ENCODE data around the gene TESPA1. TPM values are rescaled to one million over a fixed set of nuclear protein-coding genes. Genes with fewer than 3 reads are reported as not detected.

TESPA1 gene, protein sequence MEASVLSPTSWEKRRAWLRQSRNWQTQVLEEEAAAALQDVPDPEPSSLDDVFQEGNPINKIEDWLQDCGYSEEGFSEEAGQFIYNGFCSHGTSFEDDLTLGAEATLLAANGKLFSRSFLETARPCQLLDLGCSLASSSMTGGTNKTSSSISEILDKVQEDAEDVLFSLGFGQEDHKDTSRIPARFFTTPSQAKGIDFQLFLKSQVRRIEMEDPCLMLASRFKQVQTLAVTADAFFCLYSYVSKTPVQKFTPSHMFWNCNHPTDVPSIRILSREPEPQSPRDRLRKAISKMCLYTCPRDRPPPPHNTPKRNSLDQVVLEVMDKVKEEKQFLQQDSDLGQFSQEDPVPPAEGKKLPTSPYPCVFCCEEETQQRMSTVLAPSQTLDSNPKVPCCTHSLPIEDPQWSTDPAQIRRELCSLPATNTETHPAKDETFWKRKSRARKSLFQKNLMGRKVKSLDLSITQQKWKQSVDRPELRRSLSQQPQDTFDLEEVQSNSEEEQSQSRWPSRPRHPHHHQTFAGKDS
- total RNA-seq, result 100 to 1,000 TPM; 111 to 112 TPM

DNA sequence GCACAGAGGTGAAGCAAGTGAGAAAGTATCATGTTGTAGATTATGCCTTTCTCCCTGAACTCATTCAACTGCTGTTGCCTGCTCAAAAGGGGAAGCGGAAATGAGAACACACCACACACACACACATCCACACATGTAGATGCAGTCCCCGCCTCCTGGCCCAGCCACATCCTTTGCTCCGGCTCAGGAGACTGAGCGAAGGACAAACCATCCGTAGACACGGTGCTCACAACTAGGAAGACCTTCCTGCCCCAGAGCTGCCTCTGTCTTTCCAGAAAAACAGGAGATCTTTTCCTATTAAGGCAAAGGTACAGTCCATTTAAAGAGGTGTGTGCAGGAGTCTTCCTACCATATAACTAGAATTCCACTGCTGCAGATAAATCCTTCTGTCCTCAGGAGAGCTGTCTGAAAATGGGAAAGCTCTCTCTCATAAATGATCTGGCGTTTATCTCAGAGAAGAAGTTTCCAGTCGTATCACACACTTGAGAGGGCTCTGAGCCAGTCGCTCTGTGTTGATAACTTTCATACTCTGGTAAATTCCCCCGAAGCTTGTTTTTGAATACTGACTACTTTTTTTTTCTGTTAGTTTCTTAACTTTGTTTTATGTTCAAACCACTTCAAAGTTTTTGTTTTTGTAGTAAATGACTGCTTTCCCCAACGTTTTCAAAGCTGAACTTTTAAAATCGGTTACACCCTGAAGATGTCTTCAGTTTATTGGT is at the start of gene TESPA1:
TSS of gene TESPA1 (minus strand) at position 105 of the 719 bp plus-strand sequence. CDS start 10,200 bp downstream, outside the sequence.
- peaks cover 48% of the 10 kb centered on the region for H3K36me3 Mint-ChIP-seq (ENCODE audit: low read depth)
- ChIA-PET CTCF (interaction anchor here (1.2 to 4.0 kb wide), 6 partner anchors 8 to 235 kb away, joined by 3 to 32 read pairs (median 5); no protein-coding TSS in a partner anchor), POLR2A (interaction anchor here (0.8 to 5.4 kb wide), 14 partner anchors 8 to 129 kb away, joined by 3 to 78 read pairs (median 4); no protein-coding TSS in a partner anchor)
- H3K4me3 Mint-ChIP-seq, result peak within 1 kb of the TSS; percentile 79
- no peaks in the 10 kb centered on the region for H3K27me3 Mint-ChIP-seq
- DNase-seq, result peak; percentile 91
- H3K4me1 Mint-ChIP-seq, result peaks cover 72% of the 10 kb centered on the region
- peak within 1 kb of the TSS; percentile 85 for H3K27ac Mint-ChIP-seq
- no peaks in the 10 kb centered on the region for H3K9me3 Mint-ChIP-seq

DNA sequence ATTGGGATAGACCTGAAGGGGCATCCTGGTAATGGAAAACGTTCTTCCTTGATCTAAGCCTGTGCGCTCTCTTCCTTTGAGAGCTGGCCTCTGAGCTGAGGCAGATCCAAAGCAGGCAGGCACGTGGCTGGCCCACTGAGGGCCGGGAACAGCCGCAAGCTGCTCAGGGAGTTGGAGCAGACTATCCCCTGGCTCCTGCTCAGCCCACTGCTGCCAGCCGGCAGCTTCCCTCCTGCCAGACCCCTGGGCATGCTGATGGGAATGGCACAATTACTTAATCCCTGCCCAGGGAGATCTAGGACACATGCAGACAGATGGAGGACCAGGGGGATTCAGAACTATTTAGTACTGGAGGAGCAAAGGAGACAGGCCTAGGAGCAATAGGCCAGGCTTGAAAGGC is 49.7 kb upstream of the TESPA1 start:
- Mint-ChIP-seq H3K36me3 (ENCODE audit: low read depth) (no peaks in the 10 kb centered on the region), H3K9me3 (no peaks in the 10 kb centered on the region), H3K4me1 (peaks cover 17% of the 10 kb centered on the region), H3K27me3 (peaks cover 15% of the 10 kb centered on the region), H3K4me3 (no peak overlapping the region), H3K27ac (no peak overlapping the region)
- CTCF ChIA-PET, result interaction anchor here (1.4 to 1.6 kb wide), 2 partner anchors 10 to 41 kb away, joined by 4 read pairs; no protein-coding TSS in a partner anchor
- POLR2A ChIA-PET, result interaction anchor here (2.1 kb wide), 1 partner anchor 10 kb away, joined by 4 read pairs; no protein-coding TSS in a partner anchor
- no peak for DNase-seq

DNA sequence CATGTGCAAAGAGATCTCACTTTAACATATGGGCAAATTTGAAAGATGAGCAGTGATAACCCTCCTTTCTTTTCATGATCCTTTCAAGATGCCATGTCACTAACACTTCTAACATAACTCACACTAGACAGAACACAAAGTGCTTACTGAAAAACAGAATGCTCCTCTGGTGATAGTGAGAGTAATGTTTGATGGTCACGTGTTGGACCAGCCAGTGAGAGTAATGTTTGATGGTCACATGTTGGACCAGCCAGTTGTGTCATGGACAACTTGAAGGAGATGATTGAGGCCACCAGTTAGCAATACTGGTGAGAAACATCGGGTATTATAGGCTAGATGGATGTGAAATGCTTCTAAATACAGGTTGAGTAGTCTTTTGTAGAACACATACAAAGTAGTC is 40.9 kb upstream of the TESPA1 start:
- CTCF ChIA-PET, result no interaction called here
- Mint-ChIP-seq H3K36me3 (ENCODE audit: low read depth) (no peaks in the 10 kb centered on the region), H3K4me1 (no peaks in the 10 kb centered on the region), H3K27ac (no peak overlapping the region), H3K27me3 (peaks cover 32% of the 10 kb centered on the region), H3K4me3 (no peak overlapping the region), H3K9me3 (no peaks in the 10 kb centered on the region)
- POLR2A ChIA-PET, result no interaction called here
- no peak for DNase-seq

DNA sequence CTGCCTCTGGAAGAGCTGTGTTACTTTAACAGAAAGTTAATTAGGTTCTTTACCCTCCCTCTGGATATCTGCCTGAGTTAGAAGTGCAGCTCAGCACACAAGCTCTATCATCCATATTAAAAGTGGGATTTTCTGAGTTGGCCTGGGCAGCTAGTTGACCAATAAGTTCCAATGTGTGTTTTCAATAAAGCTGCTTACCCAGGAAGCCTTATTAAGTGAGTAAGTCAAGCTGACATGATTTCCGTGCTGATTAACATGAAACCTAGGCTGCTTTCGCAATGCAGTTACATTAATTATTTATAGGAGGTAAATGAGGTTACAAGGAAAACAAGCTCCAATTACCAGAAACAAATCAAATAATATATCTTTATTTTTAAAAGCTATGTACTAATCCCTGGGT is 40.0 kb upstream of the TESPA1 start:
- no peaks in the 10 kb centered on the region for H3K4me1 Mint-ChIP-seq
- no peaks in the 10 kb centered on the region for H3K36me3 Mint-ChIP-seq (ENCODE audit: low read depth)
- H3K9me3 Mint-ChIP-seq, result no peaks in the 10 kb centered on the region
- H3K4me3 Mint-ChIP-seq, result no peak overlapping the region
- no peak for DNase-seq
- POLR2A ChIA-PET, result interaction anchor here (1.7 kb wide), 1 partner anchor 9 kb away, joined by 4 read pairs; no protein-coding TSS in a partner anchor
- H3K27me3 Mint-ChIP-seq, result peaks cover 37% of the 10 kb centered on the region
- no peak overlapping the region for H3K27ac Mint-ChIP-seq
- CTCF ChIA-PET, result no interaction called here

DNA sequence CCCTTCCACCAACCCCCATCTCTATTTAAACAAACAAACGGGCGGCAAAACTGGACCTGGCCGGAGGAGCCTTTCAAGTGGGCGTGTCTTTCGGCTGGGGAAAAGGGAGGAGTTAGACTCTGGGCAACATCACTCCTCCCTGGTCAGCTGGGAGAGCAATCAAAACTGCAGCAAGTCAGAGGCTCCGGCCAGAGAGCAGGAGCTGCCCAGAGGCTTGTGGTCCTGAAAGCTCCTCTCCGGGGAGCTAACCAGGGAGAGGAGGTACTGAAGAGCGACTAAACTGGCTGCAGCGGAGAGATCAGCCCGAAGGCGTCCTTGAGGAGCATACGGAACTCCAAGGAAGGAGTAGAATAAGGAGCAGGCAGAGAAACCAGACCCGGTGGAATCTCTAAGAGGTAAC is 35.2 kb upstream of the TESPA1 start, which contains the start of gene NEUROD4:
TSS of gene NEUROD4 (plus strand) at position 191 of the 400 bp plus-strand sequence. CDS start 6,466 bp downstream, outside the sequence.
- Mint-ChIP-seq H3K27me3 (peaks cover 42% of the 10 kb centered on the region), H3K36me3 (ENCODE audit: low read depth) (no peaks in the 10 kb centered on the region), H3K4me1 (no peaks in the 10 kb centered on the region), H3K27ac (no peak within 1 kb of the TSS), H3K4me3 (no peak within 1 kb of the TSS), H3K9me3 (no peaks in the 10 kb centered on the region)
- CTCF ChIA-PET, result no interaction called here
- POLR2A ChIA-PET, result interaction anchor here (1.9 kb wide), 1 partner anchor 27 kb away, joined by 3 read pairs; no protein-coding TSS in a partner anchor
- DNase-seq, result peak; percentile 17

DNA sequence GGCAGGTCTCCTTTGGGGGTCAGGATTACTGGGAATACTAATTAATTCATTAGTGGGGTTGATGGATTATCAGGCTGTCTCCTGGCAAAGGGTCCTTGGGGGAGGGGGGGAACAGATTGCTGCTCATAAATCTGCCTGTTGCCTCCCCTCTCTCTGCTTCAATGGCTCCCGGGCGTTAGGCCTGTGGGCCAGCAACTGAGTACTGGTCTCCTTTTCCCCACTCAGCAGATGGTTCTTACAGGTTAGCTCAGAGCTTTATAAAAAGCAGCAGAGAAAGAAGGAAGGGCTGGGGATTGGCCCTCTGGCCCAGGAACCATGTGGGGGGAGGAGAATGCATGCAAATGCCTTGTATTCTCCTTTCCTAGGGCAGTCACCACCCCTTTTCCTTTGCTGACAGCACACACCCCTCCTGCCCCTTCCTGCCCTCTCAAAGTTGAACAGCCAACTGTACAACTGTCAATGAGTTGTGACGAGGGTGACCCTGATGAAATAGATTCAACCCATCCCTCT is 32.9 kb upstream of the TESPA1 start:
- CTCF ChIA-PET, result no interaction called here
- Mint-ChIP-seq H3K27me3 (peaks cover 30% of the 10 kb centered on the region), H3K9me3 (peaks cover 5% of the 10 kb centered on the region), H3K36me3 (ENCODE audit: low read depth) (no peaks in the 10 kb centered on the region), H3K4me3 (no peak overlapping the region), H3K27ac (no peak overlapping the region), H3K4me1 (no peaks in the 10 kb centered on the region)
- POLR2A ChIA-PET, result no interaction called here
- no peak for DNase-seq

DNA sequence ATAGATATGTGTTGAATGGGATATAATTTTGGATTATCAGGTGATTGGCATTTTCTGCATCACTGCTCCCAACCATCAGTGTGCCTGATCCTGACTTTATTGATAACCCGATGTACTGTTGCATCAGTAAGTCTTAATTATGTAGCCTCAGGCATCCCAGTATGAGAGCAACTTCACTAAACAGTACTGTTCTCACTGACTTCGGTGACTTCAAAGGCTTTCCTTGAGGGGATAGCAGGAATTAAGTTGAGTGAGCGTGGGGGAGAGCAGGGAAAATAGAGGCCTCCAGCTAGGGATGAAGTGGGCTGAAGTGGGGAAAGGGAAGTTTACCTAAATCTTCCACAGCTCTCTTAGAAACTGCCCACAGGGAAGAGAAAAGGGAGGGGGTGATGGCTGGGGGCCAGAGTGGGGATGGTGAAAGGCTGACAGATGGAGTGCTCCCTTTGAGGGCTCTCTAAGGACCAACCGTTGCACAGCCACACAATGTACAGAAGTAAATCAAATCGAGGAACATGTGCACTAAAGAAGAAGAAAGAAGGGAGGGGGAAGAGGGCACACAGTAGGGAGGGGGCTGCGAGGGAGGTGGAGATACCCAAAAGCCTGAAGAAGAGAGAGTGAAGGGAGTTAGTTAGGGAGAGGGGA is 24.5 kb upstream of the TESPA1 start:
- Mint-ChIP-seq H3K36me3 (ENCODE audit: low read depth) (no peaks in the 10 kb centered on the region), H3K4me1 (no peaks in the 10 kb centered on the region), H3K4me3 (no peak overlapping the region), H3K9me3 (peaks cover 4% of the 10 kb centered on the region), H3K27ac (no peak overlapping the region), H3K27me3 (peaks cover 5% of the 10 kb centered on the region)
- no peak for DNase-seq
- CTCF ChIA-PET, result interaction anchor here (2.8 to 3.5 kb wide), 2 partner anchors 16 to 63 kb away, joined by 8 to 10 read pairs; no protein-coding TSS in a partner anchor
- POLR2A ChIA-PET, result no interaction called here

DNA sequence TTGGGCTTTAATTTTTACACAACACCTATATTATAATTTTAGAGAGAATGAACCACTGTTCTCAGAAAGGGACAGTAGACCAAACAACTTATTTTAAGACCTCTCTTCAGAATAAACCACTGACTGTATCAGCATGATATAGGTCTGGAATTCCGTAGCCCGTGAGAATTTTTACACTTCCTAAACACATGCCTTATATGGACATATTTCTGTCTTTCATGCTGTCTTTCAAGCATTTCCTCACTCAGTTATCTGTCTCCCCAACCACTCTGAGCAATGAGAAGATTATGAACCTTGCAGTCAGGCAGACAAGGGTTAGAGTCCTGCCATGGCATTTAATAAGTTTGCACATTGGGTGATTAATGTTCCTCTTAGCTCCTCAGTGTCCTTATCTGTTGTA is 17.8 kb upstream of the TESPA1 start:
- peaks cover 4% of the 10 kb centered on the region for H3K4me1 Mint-ChIP-seq

DNA sequence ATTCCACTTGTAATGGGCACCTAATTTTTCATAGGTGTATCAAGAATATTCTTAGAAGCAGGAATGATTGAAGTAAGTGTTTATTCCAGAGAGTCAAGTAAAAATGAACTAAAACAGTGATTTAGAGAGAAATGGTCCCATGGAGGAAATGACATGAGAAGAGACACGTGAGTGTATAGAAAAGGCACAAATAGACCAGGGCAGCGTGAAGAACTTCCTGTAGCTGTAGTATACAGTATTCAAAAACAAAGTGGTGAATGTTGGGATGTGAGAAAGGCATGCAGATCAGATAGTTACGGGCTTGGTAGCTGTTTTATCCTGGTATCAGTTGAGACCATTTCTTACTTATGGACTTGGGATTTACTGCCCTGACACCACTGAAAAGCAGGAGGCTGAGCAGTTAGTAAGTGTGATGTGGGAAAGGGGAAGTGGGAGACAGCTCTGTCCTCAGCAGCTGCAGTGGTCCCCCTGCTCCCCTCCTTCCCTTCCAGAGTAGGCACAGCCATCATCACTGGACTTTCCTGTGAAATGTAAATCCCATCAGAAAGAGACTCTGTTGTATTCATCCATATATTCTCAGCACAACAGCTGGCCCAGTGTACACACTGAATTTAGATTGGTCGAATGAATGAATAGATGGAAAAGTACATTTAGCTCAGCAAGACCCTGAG is 16.8 kb upstream of the TESPA1 start:
- Mint-ChIP-seq H3K36me3 (ENCODE audit: low read depth) (no peaks in the 10 kb centered on the region), H3K27me3 (no peaks in the 10 kb centered on the region), H3K4me1 (peaks cover 4% of the 10 kb centered on the region), H3K9me3 (no peaks in the 10 kb centered on the region), H3K4me3 (no peak overlapping the region), H3K27ac (no peak overlapping the region)
- ChIA-PET POLR2A (no interaction called here), CTCF (interaction anchor here (0.9 to 12.2 kb wide), 2 partner anchors 69 to 251 kb away, joined by 3 to 452 read pairs; no protein-coding TSS in a partner anchor)
- no peak for DNase-seq

More for the DNA sequence above, 17.8 kb upstream of the TESPA1 start:
- Mint-ChIP-seq H3K36me3 (ENCODE audit: low read depth) (no peaks in the 10 kb centered on the region), H3K27me3 (no peaks in the 10 kb centered on the region), H3K9me3 (no peaks in the 10 kb centered on the region), H3K27ac (no peak overlapping the region), H3K4me3 (no peak overlapping the region)
- no peak for DNase-seq
- CTCF ChIA-PET, result interaction anchor here (2.2 to 12.2 kb wide), 2 partner anchors 9 to 68 kb away, joined by 11 to 452 read pairs; no protein-coding TSS in a partner anchor
- POLR2A ChIA-PET, result no interaction called here

DNA sequence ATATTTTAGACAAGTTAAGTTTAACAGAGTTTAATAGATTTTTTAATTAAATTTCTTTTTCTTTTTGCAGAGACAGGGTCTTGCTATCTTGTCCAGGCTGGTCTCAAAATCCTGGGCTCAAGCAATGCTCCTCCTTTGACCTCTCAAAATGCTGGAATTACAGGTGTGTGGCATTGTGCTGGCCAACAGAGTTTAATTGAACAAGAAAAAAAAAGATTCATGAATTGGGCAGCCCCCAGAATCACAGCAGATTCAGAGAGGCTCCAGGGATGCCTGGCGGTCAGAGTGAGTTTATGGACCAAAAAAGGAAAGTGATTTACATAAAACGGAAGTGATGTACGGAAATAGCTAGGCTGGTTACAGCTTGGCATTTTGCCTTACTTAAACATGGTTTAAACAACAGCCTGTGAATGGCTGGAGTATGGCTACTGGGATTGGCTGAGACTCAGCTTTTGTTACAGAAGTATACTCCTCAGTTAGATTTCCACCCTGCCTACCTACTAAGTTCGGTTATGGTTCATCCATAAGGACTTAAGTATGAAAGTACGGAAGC is 14.5 kb upstream of the TESPA1 start:
- ChIA-PET POLR2A (interaction anchor here (1.0 to 1.1 kb wide), 2 partner anchors 14 to 63 kb away, joined by 3 read pairs; partner anchors contain the start of gene TESPA1), CTCF (interaction anchor here (2.2 to 12.2 kb wide), 2 partner anchors 71 to 297 kb away, joined by 6 to 452 read pairs; no protein-coding TSS in a partner anchor)
- H3K27ac Mint-ChIP-seq, result no peak overlapping the region
- H3K4me1 Mint-ChIP-seq, result peaks cover 4% of the 10 kb centered on the region
- H3K36me3 Mint-ChIP-seq (ENCODE audit: low read depth), result no peaks in the 10 kb centered on the region
- no peak overlapping the region for H3K4me3 Mint-ChIP-seq
- no peaks in the 10 kb centered on the region for H3K9me3 Mint-ChIP-seq
- H3K27me3 Mint-ChIP-seq, result no peaks in the 10 kb centered on the region
- DNase-seq, result no peak

DNA sequence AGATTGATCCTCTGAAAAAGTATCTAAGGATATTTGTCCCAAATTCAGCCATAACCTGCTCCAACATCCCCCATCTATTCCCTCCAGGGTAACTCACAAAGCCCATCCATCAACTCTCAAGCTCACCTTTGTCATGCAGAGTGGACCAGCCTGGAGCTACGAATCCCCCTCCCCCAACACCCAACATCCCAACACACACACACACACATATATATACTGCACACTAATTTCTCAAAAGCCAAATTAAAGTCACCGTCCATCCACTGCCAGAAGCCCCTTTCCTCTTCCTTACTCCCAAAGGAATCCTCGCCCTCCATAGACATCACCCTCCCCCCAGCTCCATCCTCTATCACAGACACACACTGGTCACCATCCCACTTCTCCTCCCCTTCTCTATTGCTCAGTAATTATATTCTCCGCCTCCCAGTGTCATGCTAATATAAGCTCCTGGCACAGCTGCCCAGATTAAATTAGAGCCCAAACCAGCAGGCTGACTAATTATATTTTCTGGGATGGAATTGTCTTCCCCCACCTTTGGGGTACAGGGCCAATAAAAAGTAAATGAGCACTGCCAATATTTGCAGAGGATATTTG is 13.5 kb upstream of the TESPA1 start:
- CTCF ChIA-PET, result interaction anchor here (1.1 to 12.2 kb wide), 4 partner anchors 10 to 296 kb away, joined by 3 to 452 read pairs (median 6); no protein-coding TSS in a partner anchor
- H3K4me1 Mint-ChIP-seq, result peaks cover 8% of the 10 kb centered on the region
- H3K27me3 Mint-ChIP-seq, result no peaks in the 10 kb centered on the region
- no peak overlapping the region for H3K27ac Mint-ChIP-seq
- no peaks in the 10 kb centered on the region for H3K9me3 Mint-ChIP-seq
- H3K4me3 Mint-ChIP-seq, result no peak overlapping the region
- DNase-seq, result no peak
- POLR2A ChIA-PET, result interaction anchor here (1.3 to 1.5 kb wide), 2 partner anchors 10 to 27 kb away, joined by 3 to 4 read pairs; no protein-coding TSS in a partner anchor
- no peaks in the 10 kb centered on the region for H3K36me3 Mint-ChIP-seq (ENCODE audit: low read depth)

All from activated CD4-positive, alpha-beta memory T cell treated with anti-CD3 and anti-CD28 coated beads, Interleukin-2, amount 10 ng/mL, durations not matched to agents 7 days and 5 days (primary cell).